SU-DHL-6 (cell line): ENCODE measurements around the gene CLEC18C.

Source experiments
- H2AFZ ChIP-seq: fragments of 200-600 bp; sonication (generic); 2 replicates; pipeline ENCODE4 v1.6.1; 2014; ENCODE audit warnings: low read depth, mild to moderate bottlenecking, moderate library complexity, mixed read lengths, antibody characterized with exemption, low read length; ENCODE audit not compliant: severe bottlenecking
- H3F3A ChIP-seq: fragments of 200-600 bp; shearing (Covaris generic); 2 replicates; pipeline ENCODE4 v1.6.0; 2016; ENCODE audit warnings: antibody characterized with exemption, mild to moderate bottlenecking; ENCODE audit not compliant: insufficient read depth
- H3K27ac ChIP-seq: fragments of 200-600 bp; sonication (generic); 2 replicates; pipeline ENCODE4 v1.5.1; 2016; ENCODE audit warnings: low read depth, mild to moderate bottlenecking, low read length, moderate library complexity, mixed read lengths
- H3K27me3 ChIP-seq: fragments of 200-600 bp; sonication (generic), shearing (Covaris generic); 2 replicates; pipeline ENCODE4 v1.6.0; 2014; ENCODE audit warnings: mild to moderate bottlenecking, low read length
- H3K36me3 ChIP-seq: fragments of 200-600 bp; sonication (generic); 2 replicates; pipeline ENCODE4 v1.6.1; 2014; ENCODE audit warnings: mild to moderate bottlenecking, low read length, mixed read lengths
- H3K4me2 ChIP-seq: fragments of 300-600, 200-600 bp; shearing (Covaris generic), sonication (generic); 2 replicates; pipeline ENCODE4 v1.6.0; 2014; ENCODE audit warnings: low read length, low read depth, mild to moderate bottlenecking; ENCODE audit not compliant: poor library complexity, severe bottlenecking
- H3K4me3 ChIP-seq: fragments of 200-600 bp; sonication (generic); 2 replicates; pipeline ENCODE4 v1.5.1; 2014; ENCODE audit warnings: antibody characterized with exemption, low read length, mild to moderate bottlenecking, mixed read lengths; ENCODE audit not compliant: insufficient read depth, poor library complexity, severe bottlenecking
- H3K79me2 ChIP-seq: fragments of 200-600 bp; sonication (generic); 2 replicates; pipeline ENCODE4 v1.6.1; 2014; ENCODE audit warnings: mild to moderate bottlenecking, low read length, moderate library complexity; ENCODE audit not compliant: insufficient read depth
- H3K9ac ChIP-seq: fragments of 200-600 bp; sonication (generic); 2 replicates; pipeline ENCODE4 v1.7.0; 2014; ENCODE audit warnings: mild to moderate bottlenecking, low read length
- H3K9me2 ChIP-seq: fragments of 200-600 bp; sonication (generic); replicated peaks from 2 replicates; pipeline ENCODE4 v1.6.1; 2014; ENCODE audit warnings: low read length; ENCODE audit not compliant: insufficient read depth
- H3K9me3 ChIP-seq: fragments of 200-600 bp; sonication (generic); 2 replicates; pipeline ENCODE4 v1.6.1; 2014; ENCODE audit warnings: low read length, mixed read lengths; ENCODE audit not compliant: insufficient read depth
- H4K20me1 ChIP-seq: fragments of 200-600 bp; sonication (generic); 2 replicates; pipeline ENCODE4 v1.6.1; 2014; ENCODE audit warnings: low read depth, mild to moderate bottlenecking, antibody characterized with exemption, low read length, moderate library complexity, mixed read lengths
- EZH2phosphoT487 ChIP-seq: fragments of 200-600 bp; sonication (generic), shearing (Covaris generic); conservative IDR thresholded peaks from 2 replicates; pipeline ENCODE4 v1.6.1; 2018; ENCODE audit warnings: mild to moderate bottlenecking, antibody characterized with exemption, low read length, moderate library complexity, mixed read lengths
- TF ChIP-seq, protein P1 (sequence below): fragments of 200-600 bp; sonication (generic); IDR thresholded peaks from one replicate; pipeline ENCODE4 v1.5.1; 2017; ENCODE audit warnings: antibody characterized with exemption, mild to moderate bottlenecking, low read length, moderate library complexity; ENCODE audit not compliant: insufficient read depth, poor library complexity, severe bottlenecking

CLEC18C gene

DNA sequence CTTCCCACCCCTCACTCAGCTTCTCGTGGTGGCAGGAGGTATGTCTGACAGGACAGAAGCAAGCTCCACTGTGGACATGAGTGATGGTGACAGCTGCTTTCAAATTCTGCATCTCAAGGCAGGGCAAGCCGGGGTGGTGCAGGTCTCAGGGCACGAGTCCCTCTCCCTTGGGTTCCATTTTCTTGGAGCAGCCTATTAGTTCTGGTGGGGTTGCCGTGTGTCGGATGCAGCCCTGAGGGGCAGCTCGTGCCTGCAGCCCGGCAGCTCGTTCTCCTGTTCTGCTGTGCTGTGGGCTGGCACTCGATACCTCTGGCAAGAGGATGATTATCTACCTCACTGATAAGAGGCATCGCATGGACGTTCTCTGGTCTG lies 16.5 kb upstream of the CLEC18C start:
- TF ChIP-seq, protein P1, sequence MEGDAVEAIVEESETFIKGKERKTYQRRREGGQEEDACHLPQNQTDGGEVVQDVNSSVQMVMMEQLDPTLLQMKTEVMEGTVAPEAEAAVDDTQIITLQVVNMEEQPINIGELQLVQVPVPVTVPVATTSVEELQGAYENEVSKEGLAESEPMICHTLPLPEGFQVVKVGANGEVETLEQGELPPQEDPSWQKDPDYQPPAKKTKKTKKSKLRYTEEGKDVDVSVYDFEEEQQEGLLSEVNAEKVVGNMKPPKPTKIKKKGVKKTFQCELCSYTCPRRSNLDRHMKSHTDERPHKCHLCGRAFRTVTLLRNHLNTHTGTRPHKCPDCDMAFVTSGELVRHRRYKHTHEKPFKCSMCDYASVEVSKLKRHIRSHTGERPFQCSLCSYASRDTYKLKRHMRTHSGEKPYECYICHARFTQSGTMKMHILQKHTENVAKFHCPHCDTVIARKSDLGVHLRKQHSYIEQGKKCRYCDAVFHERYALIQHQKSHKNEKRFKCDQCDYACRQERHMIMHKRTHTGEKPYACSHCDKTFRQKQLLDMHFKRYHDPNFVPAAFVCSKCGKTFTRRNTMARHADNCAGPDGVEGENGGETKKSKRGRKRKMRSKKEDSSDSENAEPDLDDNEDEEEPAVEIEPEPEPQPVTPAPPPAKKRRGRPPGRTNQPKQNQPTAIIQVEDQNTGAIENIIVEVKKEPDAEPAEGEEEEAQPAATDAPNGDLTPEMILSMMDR = no peak
- no peak for TF ChIP-seq EZH2phosphoT487
- no peaks in the 10 kb centered on the region for H4K20me1 ChIP-seq

DNA sequence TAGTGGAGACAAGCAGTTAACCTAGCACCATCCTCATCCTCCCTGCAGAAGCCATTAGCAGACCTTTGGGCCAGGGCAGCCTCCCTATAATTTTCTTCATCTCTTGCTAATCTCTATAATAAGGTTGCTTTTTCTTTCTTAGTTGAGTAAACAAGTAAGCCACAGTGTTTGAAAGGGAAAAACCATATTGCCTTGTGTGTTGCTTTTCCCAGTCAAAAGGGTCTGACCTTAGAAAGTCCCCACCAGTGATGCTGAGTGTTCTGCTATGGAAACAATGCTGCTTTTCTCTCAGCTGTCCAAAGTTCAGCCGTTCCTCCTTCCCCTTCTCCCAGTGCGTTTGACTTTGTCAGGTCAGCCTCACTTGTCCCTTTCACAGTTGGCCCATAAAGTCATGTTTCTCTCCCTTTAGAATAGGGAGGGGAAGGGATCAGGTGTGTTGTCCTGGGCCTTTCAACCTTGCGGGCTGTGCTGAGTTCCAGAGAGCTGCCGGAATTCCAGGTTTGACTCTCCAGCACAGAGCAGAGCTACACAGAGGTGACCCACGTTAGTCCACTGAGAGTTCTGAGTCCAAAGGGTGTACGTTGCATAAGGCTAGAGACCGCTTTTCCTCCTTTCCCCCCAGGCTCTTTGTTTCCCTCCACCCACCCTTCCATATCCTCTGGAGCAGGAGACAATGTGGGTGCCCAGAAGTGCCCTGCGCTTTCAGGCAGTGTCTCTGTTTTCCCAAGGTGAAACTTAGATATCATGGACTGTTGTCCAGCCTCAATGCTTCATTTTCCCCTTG lies 15.9 kb upstream of the CLEC18C start:
- no peaks in the 10 kb centered on the region for H3K79me2 ChIP-seq
- no peak overlapping the region for H3K9ac ChIP-seq
- no peaks in the 10 kb centered on the region for H4K20me1 ChIP-seq
- TF ChIP-seq, protein P1 = no peak
- TF ChIP-seq EZH2phosphoT487 = no peak
- no peaks in the 10 kb centered on the region for H3K9me2 ChIP-seq
- no peak overlapping the region for H3K27ac ChIP-seq
- no peaks in the 10 kb centered on the region for H3K27me3 ChIP-seq
- peaks cover 4% of the 10 kb centered on the region; the same call in 1 of the 2 replicates for H3K36me3 ChIP-seq
- H3F3A ChIP-seq = no peaks in the 10 kb centered on the region
- no peak overlapping the region for H3K4me3 ChIP-seq
- H3K4me2 ChIP-seq = no peak overlapping the region
- H3K9me3 ChIP-seq = no peaks in the 10 kb centered on the region
- H2AFZ ChIP-seq = no peak overlapping the region

More for the DNA sequence above, 16.5 kb upstream of the CLEC18C start:
- H3K4me3 ChIP-seq = no peak overlapping the region
- peaks cover 4% of the 10 kb centered on the region; the same call in 1 of the 2 replicates for H3K36me3 ChIP-seq
- no peak overlapping the region for H3K4me2 ChIP-seq
- no peak overlapping the region for H3K9ac ChIP-seq
- H3K27ac ChIP-seq = no peak overlapping the region
- no peaks in the 10 kb centered on the region for H3K9me2 ChIP-seq
- no peak overlapping the region for H2AFZ ChIP-seq
- no peaks in the 10 kb centered on the region for H3F3A ChIP-seq
- no peaks in the 10 kb centered on the region for H3K9me3 ChIP-seq
- no peaks in the 10 kb centered on the region for H3K27me3 ChIP-seq
- no peaks in the 10 kb centered on the region for H3K79me2 ChIP-seq

DNA sequence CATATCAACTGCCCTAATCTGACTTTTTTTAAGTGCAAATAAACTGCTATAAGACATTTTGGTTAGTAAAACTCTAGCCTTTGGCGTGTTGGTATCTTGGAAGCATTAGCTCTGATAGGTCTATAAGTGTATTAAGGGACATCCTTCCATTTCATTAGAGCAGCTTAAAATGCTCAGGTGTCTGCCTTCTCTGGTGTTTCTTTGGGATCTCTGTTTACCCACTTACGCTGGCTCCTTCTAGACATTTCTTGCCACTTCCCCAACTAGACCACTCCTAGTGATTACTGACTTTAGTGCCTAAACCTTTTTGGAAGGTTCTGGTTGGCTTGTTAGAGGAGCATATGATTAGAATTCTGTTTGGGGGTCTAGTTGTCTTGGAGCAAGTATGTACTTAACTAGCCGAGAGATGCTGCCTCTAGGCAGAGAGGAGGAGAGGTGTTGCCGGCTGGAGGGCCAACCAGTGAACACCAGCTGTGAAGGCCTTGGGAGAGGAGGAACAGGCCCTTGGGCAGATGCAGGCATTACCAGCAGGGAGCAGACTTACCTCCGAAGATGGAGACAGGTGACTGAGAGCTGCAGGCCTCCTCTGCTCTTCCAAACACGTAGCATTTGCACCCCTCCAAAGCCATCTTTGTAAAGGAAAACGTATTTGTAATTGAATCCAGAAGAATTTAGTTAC lies 15.2 kb upstream of the CLEC18C start:
- H3K27me3 ChIP-seq = no peaks in the 10 kb centered on the region
- no peak overlapping the region for H3K4me2 ChIP-seq
- H3K9me3 ChIP-seq = no peaks in the 10 kb centered on the region
- H2AFZ ChIP-seq = no peak overlapping the region
- no peaks in the 10 kb centered on the region for H3F3A ChIP-seq
- H3K27ac ChIP-seq = no peak overlapping the region
- peaks cover under 1% of the 10 kb centered on the region; the same call in 1 of the 2 replicates for H3K36me3 ChIP-seq
- no peaks in the 10 kb centered on the region for H3K79me2 ChIP-seq
- no peaks in the 10 kb centered on the region for H3K9me2 ChIP-seq
- no peak overlapping the region for H3K9ac ChIP-seq
- no peaks in the 10 kb centered on the region for H4K20me1 ChIP-seq
- no peak overlapping the region for H3K4me3 ChIP-seq
- TF ChIP-seq, protein P1 = no peak
- TF ChIP-seq EZH2phosphoT487 = no peak
